GM19438 (cell line): Measurements from ENCODE around the gene MRPS18B.

Source experiments
- ATAC-seq: cut with Tn5 transposase; IDR thresholded peaks from one replicate; pipeline ENCODE4 v1.9.1; 2021; ENCODE audit warnings: low read depth; ENCODE audit not compliant: unreplicated experiment

The MRPS18B gene

DNA sequence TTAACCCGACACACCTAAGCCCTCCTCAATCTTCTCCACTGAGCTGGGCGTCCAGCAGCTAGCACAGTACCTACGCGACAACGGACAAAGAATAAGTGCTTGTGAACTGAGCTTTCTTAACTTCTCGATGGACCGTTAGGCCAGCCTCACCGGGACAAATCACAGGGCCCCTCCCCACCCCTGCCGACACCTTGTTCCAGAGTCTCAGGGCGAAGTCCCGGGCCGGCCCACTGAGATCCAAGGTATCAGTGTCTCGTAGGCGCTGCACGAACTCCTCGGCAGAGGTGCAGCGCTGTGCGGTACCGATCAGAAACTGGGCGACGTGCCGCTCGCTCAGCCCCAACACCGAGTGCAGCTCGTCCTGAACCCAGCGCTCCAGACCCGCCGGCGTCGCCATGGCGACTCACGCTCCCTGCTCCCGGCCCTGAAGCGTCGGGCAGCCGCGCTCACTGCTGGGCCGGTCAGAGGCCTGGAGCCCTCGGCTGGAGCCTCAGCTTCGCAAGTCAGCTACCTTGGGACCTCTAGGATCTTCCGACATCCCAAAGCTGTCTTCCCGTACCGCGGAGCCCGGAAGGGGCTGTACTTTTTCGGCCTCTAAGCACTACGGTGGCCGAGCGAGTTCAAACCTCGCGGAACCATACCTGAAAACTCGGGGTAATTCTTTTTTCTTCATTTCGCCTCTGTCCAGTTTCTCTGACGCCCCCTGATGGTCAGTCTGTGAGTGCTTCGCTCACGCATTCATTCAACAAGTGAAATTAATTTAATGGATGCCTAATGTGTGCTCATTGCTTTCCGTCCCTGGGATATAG lies 55.0 kb downstream of the MRPS18B start, which contains the start of gene DHX16:
TSS of gene DHX16 (minus strand) at position 562 of the 809 bp plus-strand sequence. CDS start at position 397, 165 bp downstream.
- peak; percentile 58 for ATAC-seq
